ENCODE measurements around the gene PDE4D.

GRCh38 chr5:59249726-59250125 lies 643.8 kb downstream of the PDE4D start:
- TF ChIP-seq CTCF (IDR thresholded peaks at IDR 0.05): no peak
- TF ChIP-seq POLR2A (IDR thresholded peaks at IDR 0.05): no peak
